ENCODE data around the gene LIPC. TPM values are rescaled to one million over a fixed set of nuclear protein-coding genes. Genes with fewer than 3 reads are reported as not detected.

LIPC gene
- total RNA-seq, 1 experiment from 2014 or later, result not detected

DNA sequence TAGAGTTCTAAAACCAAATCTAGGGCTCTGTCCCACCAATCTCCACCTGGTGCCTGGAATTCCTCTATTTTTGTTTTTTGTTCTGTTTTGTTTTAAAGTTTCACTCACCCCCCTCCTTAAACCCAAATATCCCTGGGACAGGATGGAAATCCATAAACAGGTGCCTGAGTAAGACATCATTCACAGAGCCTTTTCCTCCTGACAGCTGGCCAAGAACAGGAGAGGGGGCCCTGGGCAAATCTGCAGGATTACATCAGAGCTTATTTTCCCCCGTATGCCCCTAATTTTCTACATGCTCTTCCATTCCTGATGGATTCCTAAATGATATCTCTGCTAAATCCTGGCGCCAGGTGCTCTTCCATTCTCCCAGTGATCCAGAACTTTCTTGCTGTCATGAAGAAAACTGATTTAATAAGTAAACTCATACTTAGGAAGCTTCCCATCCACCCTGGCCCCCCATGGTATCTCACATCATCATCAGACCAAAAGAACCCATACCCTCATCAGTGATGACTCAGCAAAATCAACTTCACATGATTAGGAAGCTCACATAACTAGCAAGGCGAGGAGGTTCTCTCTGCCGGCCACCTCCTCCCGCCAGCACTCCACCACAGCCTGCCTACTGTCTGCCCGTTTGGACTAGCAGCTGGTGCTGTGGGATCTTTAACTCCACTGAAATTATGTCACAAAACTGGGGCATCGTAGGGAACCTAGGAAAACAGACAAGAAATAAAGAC, 61.0 kb downstream of the LIPC start:
- no peak for DNase-seq (ENCODE audit: low spot score)

DNA sequence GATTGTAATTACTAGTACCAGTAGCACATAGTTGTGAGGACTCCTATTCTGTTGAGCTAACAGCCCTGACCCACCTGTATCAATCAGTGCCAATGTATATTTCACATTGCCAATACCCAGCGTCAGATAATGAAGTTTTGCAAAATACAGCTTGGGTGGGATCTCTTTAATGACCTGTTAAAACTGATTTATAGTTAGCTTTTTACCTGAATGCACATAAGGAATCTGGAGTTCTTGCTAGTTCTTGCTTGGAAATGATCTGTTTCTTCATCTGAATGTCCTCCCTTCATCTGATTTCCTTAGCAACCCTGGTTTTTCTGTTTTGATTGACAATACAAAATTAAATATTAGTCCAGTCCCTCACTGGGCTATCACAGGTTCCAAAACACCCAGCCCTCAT, 62.8 kb downstream of the LIPC start:
- DNase-seq (ENCODE audit: low spot score), result no peak

DNA sequence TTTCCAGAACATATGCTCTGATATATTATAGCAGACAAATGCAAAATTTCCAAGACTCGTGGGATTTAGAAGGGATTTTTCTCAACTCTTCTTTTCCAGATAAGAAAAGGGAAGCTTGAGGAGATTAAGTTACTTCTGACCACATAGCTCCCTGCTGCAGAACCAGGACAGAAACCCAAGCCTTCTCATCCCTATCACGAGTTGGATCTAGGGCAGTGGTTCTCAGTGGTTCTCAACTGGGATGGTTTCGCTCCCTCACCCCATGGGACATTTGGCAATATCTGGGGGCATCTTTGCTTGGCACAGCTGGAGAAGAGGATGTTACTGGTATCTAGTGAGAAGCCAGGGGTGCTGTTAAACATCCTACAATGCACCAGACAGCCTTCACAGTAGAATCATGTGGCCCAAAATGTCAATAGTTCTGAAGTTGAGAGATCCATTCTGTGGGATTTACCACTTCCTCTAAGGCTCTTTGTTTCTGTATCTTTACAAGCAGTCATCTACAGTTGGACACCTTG, 64.2 kb downstream of the LIPC start:
- no peak for DNase-seq (ENCODE audit: low spot score)

DNA sequence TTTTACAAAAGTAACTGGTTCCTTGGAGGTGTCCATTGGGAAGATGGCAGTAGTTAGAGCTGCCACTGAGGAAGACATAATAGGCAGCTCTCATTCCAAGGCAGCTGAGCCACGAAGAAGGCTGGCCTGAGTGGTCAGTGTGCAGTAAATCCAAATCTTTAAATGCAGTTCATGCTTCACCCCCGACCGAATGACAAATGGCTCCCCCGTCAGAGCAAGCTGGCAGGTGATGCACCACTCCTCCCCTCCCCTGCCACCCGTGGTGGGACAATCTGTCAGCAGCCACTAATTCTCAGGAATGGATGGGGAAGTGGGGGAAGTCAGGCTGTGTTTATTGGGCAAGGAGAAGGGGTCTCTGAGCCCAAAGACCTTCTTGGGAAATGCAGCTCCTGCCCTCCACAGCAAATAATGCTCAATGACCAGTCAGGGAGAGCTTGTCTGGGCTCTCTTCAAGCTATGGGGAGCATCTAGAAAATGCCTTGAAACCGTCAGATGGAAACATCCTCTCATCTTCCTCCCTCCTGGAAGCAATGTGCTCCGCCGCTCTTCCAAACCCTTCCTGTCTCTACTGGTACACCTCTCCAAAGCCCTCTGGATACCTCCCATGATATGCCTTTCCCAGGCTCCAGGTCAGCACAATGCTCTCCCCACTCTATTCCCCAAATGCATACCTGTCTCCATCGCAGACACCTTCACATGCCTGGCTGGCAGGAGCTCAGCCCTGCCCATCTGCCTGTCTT, 65.4 kb downstream of the LIPC start:
- no peak for DNase-seq (ENCODE audit: low spot score)

DNA sequence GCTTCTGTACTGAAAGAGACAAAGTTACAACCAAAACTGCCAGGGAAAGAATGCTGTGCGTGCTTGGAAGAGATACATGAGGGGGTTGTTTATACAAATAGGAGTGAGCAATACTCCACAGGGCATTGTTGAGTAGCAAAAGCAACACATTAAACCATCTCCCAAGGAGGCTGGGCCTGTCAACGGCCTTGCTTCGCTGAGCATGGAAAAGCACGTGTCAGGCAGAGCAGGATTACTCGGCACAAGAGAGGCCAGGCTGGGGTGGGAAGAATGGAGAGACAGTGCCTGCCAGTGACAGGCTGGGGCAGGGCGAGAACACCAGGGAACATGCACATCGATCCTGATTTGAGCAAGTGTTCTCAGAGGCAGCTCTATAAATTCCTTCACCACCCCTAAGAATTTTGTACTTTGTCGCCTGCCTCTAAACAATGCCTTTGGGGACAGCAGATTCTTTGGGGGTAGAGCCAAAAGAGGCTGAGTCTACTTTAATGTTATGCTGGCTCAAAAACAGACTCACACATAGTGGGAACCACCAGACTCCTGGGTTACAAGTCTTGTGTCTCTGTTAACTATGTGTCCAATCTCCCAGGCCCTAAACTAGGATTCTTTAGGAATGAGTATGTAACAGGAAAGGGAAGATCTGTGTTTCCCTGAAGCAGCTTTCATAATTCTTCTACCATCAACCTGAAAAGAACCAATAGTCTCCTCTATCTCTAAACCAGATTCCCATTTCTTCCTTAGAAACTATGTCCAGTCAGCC, 67.2 kb downstream of the LIPC start:
- DNase-seq (ENCODE audit: low spot score), result no peak

DNA sequence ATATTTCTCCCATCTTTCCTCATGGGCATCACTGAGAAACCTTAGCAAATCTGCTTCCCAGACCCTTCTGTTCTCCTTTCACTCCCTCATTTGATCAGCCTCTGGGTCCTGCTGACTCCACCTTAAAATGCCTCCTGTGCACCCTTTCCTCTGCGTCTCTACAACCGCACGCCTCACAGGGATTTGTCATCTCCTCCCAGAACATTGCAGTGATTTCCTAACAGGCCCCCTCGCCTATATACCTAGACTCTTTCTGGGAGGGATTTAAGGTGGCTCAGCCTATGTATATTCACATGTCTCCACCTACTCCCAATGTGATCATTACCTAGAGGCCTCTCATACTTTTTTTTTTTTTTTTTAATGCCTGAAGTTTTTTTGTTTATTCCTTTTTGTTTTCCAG, 69.2 kb downstream of the LIPC start:
- DNase-seq (ENCODE audit: low spot score), result no peak

DNA sequence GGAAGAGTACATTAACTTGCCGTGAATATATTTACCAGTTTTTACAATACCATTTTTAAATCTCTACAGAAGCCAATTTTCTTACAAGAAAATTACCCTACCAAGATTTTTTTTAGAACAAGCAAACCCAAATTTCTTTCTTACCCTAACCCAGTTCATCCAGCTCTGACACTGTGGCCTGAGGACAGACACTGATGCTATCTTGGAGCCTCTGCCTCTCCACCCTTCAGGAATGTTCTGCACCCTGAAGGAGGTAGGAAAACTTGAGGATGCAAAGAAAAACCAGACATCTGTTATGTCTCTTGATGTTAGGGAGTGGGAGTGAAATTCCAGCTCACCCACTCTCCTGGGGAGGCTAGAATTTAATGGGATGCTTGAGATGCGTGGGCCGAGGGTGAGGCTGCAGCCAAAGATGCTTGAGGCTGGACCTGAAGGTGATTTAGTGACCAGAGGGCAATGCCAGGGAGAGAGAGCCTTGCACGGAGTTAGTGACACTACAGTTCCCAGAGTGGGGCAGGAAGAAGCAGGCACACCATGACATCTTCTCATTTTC, 69.9 kb downstream of the LIPC start:
- DNase-seq (ENCODE audit: low spot score), result no peak

DNA sequence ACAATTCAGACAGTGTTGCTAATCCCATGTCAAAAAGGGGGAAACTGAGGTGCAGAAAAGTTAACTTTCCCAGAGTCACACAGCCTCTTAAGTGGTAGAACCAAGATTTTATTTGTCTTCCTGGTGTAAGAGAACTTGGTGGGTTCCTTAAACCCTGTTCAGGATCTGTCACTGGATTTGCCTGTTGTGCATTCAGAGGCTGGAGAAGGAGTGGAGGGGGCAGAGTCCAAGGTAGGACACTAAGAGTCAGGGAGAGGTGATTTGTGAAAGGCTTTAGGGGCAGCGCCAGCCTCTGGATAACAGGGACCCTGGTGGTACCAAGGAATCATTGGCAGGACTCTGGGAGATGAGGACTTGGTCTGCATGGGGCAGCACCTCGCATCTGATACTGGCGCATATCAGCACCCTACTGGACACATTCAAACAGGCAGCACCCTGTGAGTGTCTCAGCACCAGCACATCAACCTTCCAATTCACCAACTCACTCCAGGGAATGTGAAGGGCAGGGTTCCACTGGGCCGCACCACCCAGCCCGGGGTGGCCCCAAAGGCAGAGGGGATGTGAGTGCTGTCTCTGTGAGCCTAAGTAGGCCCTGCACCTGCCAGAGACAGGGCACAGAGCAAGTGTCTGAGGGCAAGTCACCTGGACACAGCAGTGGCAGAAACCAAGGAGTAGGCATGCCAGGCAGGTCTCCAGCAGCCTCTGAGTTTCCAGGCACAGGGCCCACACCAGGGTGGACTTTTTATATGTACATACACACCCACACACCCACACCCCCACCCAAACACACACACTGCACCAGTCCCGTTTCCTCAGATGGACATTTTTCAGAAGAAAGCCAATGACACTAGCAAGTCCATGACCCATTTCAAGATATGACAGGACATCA, 71.6 kb downstream of the LIPC start:
- DNase-seq (ENCODE audit: low spot score), result no peak

DNA sequence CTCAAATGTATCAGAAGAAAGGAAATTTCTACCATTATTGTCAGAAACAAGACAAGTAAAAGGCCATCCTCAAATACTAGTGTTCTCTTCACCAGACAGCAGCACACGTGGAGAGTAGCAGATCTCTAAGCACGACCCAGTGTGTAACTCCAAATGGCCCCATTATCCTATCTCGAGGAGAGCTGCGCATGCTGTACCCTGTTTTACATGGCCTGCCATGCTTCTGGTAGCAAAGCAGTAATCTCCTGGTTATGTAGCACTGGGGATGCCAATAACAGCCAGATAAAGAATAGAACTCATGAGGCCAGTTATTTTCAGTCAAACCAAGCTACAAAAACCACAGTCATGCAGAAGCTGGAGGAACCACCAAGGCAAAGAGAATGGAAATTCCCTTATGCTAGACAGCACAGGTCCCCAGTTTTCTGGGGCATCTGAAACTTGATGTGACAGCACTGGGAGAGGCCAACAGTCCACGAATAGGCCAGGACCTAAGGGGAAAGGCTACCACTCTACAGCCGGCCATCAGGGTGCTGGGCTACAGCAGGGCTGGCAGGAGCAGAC, 73.0 kb downstream of the LIPC start:
- no peak for DNase-seq (ENCODE audit: low spot score)

DNA sequence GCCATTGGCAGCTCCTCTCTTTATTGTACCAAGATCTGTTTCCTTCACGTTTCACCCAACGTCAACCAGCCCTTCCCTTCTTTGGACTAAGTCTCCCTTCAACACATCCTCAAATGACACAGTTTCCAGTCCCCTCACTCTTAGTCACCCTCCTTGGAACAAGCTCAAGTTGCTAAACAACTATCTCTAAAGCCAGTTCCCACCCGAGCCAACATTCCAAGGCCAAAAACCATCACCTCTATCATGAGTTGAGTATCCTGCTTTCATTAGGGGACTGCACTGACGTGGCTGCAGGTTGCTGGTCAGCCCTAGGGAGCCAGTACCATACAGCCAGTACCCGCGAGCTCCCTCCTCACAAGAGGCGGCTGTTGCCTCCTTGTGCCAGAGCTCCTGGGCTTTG, 73.8 kb downstream of the LIPC start:
- no peak for DNase-seq (ENCODE audit: low spot score)

DNA sequence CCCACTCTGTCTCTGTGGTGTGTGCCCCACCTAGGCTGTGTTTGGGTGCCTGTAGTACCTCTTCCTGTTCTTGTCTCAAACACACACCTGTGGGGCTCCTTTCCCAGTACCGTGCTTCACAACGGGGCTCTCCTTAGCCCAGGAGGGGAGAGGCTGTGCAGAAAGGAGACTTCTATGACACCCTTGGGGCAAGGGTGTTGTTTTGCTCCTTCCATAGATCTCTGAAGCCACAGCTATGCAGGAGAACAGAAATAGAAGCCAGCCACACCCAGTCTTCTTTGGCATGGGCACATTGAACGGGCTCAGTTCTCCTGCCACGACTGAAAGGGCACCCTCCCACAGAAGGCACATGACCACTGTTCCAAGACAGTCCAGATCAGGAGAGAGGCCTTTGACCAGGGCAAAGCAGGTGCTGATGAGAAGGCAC, 74.3 kb downstream of the LIPC start:
- no peak for DNase-seq (ENCODE audit: low spot score)

DNA sequence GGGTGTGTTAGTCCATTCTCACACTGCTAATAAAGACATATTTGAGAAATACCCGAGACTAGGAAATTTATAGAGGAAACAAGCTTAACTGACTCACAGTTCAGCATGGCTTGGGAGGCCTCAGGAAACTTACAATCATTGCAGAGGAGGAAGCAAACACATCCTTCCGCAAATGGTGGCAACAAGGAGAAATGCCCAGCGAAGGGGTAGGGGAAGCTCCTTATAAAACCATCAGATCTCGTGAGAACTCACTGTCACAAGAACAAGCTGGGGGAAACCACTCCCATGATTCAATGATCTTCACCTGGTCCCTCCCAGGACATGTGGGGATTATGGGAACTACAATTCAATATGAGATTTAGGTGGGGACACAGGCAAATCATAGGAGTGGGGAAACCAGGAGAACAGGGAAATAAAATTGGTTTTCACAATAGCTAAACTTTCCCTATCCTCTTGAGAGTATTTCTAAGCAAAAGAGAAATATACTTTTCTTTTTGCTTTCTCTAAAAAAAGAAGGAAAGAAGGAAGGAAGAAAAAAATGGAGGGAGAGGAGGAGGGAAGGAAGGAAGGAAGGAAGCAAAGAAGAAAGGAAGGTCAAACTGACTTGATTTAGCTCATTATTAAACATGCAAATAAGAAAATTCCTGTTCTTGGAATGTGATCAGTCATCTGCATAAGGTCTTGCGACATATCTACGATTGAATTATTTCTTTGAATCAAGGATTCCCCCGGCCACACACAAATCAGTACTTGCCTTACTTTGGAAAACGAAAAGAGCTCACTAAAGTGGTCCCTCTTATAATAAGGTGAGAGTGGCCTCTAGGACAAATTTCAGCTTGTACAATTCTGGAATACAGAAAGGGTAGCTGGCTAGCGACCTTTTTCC, 75.2 kb downstream of the LIPC start:
- no peak for DNase-seq (ENCODE audit: low spot score)

DNA sequence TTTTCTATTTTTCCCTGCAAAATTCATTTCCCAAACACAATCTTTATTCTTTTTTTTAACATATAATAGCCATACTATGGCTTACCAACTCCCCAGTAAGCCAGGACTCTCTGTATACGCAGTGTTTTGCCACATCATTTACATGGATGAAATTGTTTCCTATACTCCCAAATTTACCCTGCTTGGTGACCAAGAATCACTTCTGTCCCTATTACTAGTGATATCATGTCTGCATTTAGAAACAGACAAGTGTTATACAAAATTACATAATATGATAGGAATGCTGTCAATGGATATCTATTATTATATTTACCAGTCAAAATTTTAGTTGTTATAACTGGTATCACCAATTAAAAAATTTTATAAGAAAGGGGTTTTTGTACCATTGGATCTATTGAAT, 77.8 kb downstream of the LIPC start:
- DNase-seq (ENCODE audit: low spot score), result no peak

DNA sequence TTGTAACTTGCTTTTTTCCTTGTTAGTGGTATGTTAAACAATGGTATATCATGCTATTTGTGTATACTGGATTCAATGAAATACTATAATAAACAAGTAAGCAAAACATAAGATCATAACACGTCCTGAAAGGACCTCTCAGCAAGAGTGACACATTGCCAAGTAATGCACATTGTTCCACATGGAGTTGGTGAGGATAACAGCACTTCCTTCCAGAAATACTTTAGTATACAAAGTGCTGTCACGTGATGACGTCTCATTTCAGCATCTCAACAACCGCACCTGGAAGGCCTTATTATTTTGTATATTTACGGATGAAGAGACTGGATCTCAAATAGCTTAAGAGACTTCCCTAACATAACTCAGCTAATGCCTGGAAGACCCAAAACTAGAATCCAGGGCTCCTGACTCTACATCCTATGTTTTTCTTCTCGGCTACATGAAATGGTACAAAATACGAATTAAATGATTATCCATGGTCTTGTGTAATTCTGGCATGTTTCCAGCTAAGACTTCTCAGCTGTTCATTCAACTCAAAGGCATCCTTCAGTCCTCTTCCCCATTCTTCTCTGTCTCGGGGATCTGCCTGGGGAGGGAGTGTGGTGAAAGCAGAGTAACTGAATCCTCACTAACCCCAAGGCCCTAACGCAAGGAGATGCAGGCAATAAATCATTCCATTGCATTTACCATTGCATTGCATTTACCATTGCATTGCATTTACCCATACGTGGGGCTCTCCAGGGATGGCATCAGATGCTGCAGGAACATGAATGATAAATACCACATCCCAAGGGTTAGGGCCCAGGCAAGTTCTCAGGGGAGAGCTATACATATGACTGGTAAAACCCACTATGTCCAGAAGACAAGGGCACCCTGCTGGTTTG, 79.2 kb downstream of the LIPC start:
- no peak for DNase-seq (ENCODE audit: low spot score)

DNA sequence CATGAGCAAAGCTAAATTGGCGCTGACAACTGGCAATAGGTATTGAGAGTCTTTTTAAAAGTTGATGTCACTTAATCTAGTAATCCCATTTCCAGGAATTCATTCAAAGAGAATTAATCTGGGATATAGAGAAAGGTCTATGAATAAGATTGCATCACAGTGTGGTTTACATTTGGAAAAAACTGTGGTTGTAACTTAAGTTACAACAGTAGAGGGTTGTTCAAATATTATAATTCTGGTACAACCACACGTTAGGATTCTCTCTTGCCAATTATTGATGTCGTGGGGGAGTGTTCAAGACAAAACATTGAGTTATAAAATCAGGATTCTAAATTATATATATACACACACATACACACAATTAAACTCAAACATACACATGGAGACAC, 79.8 kb downstream of the LIPC start:
- no peak for DNase-seq (ENCODE audit: low spot score)

DNA sequence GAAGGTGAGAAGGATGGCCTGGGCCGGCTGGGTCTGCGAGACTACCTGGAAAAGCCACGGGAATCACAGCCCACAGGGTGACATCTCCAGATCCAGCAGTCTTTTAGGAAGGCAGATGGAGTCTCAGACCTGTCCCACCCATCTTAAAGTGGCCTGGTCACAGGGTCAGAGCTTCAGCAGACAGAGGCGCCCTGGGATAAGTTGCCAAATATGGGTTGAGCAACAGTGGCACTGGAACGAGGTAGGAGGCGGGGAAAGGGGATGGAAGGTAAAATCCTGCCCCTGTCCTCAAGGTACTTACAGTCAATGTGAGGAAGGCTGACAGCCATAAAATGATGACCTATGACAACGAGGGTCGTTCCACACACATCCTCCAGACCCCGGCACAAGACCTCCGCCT, 80.7 kb downstream of the LIPC start:
- no peak for DNase-seq (ENCODE audit: low spot score)

DNA sequence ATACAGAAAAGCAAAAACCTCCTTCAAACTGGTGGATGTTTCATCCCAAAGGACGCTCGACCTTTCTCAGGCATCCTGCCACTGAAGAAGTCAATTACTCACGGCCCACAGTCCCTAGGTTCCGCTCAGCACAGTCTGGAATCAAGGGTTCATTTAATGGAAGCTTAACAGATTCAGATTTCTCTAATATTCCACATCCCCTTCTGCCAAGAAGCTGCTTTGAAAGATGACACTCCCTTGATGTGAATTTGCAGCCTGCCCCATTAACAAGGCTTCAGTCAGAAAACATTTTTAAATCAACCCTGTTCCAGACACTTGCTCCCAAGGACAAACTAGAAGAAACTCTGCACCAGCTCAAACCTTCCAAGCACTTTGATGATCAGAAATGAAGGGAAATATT, 81.2 kb downstream of the LIPC start:
- DNase-seq (ENCODE audit: low spot score), result no peak

DNA sequence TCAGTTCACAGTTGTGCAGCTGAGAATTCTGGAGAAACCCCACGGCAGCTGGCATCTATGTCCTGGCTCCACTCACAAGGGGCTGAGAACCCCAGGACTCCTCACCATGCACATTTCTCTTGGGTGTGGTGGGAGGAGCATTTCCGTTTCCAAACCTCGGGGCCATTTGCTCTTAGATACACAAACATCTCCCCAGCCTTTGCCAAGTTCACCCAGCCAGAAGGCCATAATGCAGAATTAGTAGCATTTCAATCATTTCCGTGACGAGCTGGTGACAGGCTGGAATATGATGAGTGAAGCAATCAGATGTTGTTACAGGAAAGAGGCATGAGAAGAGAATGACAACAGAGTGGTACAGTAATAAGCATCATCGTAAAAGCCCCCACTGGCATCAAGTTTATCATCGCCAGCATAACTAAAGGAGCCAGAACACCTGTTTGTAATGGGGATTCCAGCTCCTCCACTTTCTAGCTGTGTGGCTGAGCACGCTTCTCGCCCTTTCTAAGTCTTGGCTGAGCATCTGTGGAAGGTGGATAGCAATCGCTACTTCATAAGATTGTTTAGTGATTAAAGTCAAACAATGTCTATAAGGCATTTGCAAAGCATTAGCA, 82.0 kb downstream of the LIPC start:
- no peak for DNase-seq (ENCODE audit: low spot score)
